Thyroid gland (tissue), 4 donors: ENCODE data around the gene RASAL3. TPM values are rescaled to one million over a fixed set of nuclear protein-coding genes. Genes with fewer than 3 reads are reported as not detected.

Experiments used
- DNase-seq, 2 donors: peaks; one replicate each; pipeline ENCODE4 v3.0.0-alpha.2; 2019
- H3K27ac ChIP-seq, 3 donors: fragments of 200-600 bp; sonication (generic); 1 replicate in 2 of 3; 2 replicates in 1 of 3; pipeline ENCODE4 v1.5.1; 2016 to 2019; ENCODE audit warnings: mild to moderate bottlenecking in 1 of 3, moderate library complexity in 1 of 3
- H3K27me3 ChIP-seq: fragments of 200-600 bp; sonication (generic); one replicate; pipeline ENCODE4 v1.5.1; 2019
- H3K36me3 ChIP-seq, 2 donors: fragments of 200-600 bp; sonication (generic); one replicate each; pipeline ENCODE4 v1.5.1; 2016 to 2019
- H3K4me1 ChIP-seq, 2 donors: fragments of 200-600 bp; sonication (generic); one replicate each; pipeline ENCODE4 v1.5.1; 2017 to 2019
- H3K4me3 ChIP-seq, 3 donors: fragments of 200-600 bp; sonication (generic); replicated peaks in 1 of 3; 1 replicate in 2 of 3; 2 replicates in 1 of 3; pipeline ENCODE4 v1.5.1; 2016; ENCODE audit warnings: mild to moderate bottlenecking in 1 of 3
- H3K9me3 ChIP-seq: fragments of 200-600 bp; sonication (generic); one replicate; pipeline ENCODE4 v1.5.1; 2017
- POLR2A ChIP-seq, 2 donors: fragments of 450-650 bp; IDR thresholded peaks; one replicate each; pipeline ENCODE4 v1.6.1; 2017; ENCODE audit warnings: antibody characterized with exemption in 2 of 2, mild to moderate bottlenecking in 2 of 2, moderate library complexity in 1 of 2
- WGBS, 2 donors: methylation state at CpG; one replicate each; pipeline ENCODE4 v1.1.5; 2017; 5-methylcytosine and 5-hydroxymethylcytosine counted together
- intact Hi-C: fragments of 100-400 bp; cut with DNase I; formaldehyde crosslinking; loops from one replicate; pipeline ENCODE4 v1.15.1; 2023
- total RNA-seq, 4 donors: library from RNA; depleted of rRNA; stranded (reverse); fragments of >200 nt; gene quantifications; one replicate each; pipeline ENCODE4 v1.2.3, GENCODE V29; 2016
- TF ChIP-seq, protein P1 (sequence below), 6 experiments: fragments of 200-600 bp in 3 of 6; fragments of 450-650 bp in 3 of 6; sonication (generic) in 3 of 6; IDR thresholded peaks; one replicate each; pipeline ENCODE4 v1.5.1; 2016 to 2019; ENCODE audit warnings: antibody characterized with exemption in 6 of 6, mild to moderate bottlenecking in 2 of 6, inconsistent platforms in 1 of 6, moderate library complexity in 1 of 6

RASAL3 gene
- total RNA-seq: 1 to 10 TPM; 2.6 to 4.4 (median 3.7) TPM

DNA sequence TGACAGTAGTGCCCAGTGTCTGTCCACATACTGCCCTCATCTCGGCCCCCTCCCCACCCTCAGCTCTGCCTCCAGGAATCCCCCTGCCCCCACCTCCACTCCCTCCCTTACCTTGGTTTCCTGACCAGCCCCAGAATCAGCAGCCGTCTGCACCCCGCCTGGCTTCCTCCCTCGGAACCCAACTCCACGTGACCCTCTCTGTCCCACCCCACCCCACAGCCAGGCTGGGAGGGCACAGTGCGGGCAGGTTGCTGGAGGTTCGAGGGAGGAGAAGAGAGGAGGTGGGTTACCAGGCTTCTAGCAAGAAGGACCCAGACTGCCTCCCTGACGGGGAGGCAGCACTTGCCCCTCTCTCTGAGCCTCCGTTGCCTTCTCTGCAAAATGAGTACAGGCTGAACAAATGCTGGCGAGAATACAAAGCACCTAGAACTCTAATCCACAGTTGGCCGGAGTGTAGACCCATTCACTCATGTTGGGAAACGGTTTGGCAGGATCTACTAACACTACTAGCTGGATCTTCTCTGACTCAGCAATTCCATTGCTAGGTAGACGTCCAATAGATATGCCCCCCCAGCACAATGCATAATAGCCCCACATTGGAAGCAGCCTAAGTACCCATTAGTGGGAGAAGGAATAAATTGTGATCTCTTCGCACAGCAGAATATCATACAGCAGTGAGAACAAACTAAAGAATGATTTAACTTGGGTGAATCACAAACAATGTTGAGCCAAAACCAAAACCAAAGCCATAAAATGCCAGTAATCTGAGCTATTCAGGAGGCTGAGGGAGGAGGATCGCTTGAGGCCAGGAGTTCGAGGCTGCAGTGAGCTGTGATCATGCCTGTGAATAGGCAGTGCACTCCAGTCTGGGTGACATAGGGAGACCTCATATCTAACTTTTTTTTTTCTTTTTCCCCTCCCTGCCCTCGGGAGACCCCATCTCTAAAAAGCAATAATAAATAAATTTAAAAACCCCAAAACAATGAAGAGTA, at the start of gene RASAL3:
Gene RASAL3 (minus strand): TSS at position 151 of the 992 bp plus-strand sequence. CDS start 186 bp downstream, outside the sequence.
- Histone ChIP-seq H3K27me3 (peaks cover 7% of the 10 kb centered on the region), H3K4me3 (peak within 1 kb of the TSS in 1 of 3 donors; percentile 10), H3K9me3 (no peaks in the 10 kb centered on the region), H3K27ac (peak within 1 kb of the TSS in 2 of 3 donors; percentile 27 to 47), H3K36me3 (no peaks in the 10 kb centered on the region), H3K4me1 (peaks cover 0 to 5% of the 10 kb centered on the region in 2 donors)
- TF ChIP-seq, protein P1, sequence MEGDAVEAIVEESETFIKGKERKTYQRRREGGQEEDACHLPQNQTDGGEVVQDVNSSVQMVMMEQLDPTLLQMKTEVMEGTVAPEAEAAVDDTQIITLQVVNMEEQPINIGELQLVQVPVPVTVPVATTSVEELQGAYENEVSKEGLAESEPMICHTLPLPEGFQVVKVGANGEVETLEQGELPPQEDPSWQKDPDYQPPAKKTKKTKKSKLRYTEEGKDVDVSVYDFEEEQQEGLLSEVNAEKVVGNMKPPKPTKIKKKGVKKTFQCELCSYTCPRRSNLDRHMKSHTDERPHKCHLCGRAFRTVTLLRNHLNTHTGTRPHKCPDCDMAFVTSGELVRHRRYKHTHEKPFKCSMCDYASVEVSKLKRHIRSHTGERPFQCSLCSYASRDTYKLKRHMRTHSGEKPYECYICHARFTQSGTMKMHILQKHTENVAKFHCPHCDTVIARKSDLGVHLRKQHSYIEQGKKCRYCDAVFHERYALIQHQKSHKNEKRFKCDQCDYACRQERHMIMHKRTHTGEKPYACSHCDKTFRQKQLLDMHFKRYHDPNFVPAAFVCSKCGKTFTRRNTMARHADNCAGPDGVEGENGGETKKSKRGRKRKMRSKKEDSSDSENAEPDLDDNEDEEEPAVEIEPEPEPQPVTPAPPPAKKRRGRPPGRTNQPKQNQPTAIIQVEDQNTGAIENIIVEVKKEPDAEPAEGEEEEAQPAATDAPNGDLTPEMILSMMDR (IDR thresholded peaks at IDR 0.05): no peak
- no peak for TF ChIP-seq POLR2A (IDR thresholded peaks at IDR 0.05)
- 31 to 39% methylated on average over 17 of the region's 17 CpGs for WGBS, 2 donors
- no peak for DNase-seq
- intact Hi-C loops: no loop called here

DNA sequence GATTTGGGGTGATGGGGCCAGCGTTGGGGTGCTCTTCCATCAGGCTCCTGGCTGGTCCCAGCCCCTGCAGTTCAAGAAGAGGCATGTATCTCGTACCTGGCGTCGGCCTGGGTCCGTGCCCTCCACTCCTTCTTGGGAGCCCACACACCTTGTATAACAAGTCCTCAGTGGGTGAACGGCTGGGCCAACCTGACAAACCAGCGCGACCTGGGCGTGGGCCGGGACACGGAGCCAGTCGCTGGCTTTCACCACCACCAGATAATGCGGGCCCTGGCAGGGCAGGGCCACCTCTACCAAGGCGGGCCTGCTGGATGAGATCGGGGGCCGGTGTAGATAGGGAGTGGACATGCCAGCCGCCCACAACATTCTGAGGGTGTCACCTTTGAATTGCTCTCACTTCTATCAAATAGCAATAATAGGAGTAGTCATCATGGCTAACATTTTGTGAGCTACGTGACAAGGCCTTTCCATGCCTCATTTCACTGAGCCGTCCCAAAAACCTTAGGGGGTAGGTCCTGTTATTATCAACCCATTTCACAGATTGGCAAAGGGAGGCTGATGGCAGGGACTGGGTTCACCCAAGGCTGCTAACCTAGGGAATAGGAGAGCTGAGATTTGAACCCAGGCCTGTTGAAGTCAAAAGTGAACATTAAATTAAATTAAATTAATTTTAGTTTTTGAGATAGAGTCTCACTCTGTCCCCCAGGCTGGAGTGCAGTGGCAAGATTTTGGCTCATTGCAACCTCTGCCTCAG, 47.5 kb upstream of the RASAL3 start:
- Histone ChIP-seq H3K9me3 (no peaks in the 10 kb centered on the region), H3K36me3 (no peaks in the 10 kb centered on the region), H3K27me3 (no peaks in the 10 kb centered on the region), H3K4me3 (no peak overlapping the region), H3K27ac (no peak overlapping the region), H3K4me1 (peaks cover 0 to 6% of the 10 kb centered on the region in 2 donors)
- TF ChIP-seq POLR2A (IDR thresholded peaks at IDR 0.05): no peak
- TF ChIP-seq, protein P1 (IDR thresholded peaks at IDR 0.05): no peak
- 88 to 89% methylated on average over 15 of the region's 19 CpGs for WGBS, 2 donors
- intact Hi-C loops: no loop called here
- DNase-seq: no peak

DNA sequence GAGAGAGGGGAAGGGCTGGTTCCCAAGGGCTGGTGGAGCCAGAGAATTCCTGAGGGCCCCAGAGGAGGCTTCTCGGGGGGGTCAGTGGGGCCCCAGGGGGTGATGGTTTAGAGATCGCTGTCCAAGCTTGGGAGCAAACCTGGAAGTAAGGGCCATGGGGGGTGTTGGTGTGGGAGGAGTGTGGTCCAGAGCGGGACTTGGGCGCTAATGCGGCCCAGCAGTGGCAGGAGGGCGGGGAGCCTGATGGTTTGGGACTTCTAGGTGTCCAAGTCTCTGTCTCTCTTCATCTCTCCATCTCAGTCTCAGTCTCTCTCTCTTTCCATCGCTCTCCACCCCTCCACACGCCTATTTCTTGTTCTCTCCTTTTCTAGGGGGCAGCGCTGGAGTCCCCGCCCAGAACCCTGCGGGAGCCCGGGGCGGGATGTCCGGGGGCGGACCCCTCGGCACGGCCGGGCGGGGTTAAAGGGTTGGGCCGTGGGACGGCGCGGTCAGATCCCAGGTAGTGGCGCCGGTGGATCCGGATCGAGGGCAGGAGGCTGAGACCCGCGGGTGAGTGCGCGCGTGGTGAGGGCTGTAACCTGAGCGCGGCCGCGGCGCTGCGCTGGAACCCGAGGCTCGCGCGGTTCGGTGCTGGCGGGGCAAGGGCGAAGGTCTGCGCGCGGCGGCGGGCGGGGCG, 43.8 kb upstream of the RASAL3 start, which contains the start of gene CYP4F22:
Gene CYP4F22 (plus strand): TSS at position 491 of the 676 bp plus-strand sequence. CDS start 16,812 bp downstream, outside the sequence.
- WGBS, 2 donors: 6 to 8% methylated on average over 27 to 38 of the region's 52 CpGs
- H3K4me1 ChIP-seq: peaks cover 0 to 6% of the 10 kb centered on the region in 2 donors
- H3K36me3 ChIP-seq: no peaks in the 10 kb centered on the region
- TF ChIP-seq, protein P1 (IDR thresholded peaks at IDR 0.05): no peak
- no peak for TF ChIP-seq POLR2A (IDR thresholded peaks at IDR 0.05)
- intact Hi-C loops: no loop called here
- DNase-seq: no peak
- H3K4me3 ChIP-seq: no peak within 1 kb of the TSS
- H3K27ac ChIP-seq: no peak within 1 kb of the TSS
- no peaks in the 10 kb centered on the region for H3K9me3 ChIP-seq
- no peaks in the 10 kb centered on the region for H3K27me3 ChIP-seq

DNA sequence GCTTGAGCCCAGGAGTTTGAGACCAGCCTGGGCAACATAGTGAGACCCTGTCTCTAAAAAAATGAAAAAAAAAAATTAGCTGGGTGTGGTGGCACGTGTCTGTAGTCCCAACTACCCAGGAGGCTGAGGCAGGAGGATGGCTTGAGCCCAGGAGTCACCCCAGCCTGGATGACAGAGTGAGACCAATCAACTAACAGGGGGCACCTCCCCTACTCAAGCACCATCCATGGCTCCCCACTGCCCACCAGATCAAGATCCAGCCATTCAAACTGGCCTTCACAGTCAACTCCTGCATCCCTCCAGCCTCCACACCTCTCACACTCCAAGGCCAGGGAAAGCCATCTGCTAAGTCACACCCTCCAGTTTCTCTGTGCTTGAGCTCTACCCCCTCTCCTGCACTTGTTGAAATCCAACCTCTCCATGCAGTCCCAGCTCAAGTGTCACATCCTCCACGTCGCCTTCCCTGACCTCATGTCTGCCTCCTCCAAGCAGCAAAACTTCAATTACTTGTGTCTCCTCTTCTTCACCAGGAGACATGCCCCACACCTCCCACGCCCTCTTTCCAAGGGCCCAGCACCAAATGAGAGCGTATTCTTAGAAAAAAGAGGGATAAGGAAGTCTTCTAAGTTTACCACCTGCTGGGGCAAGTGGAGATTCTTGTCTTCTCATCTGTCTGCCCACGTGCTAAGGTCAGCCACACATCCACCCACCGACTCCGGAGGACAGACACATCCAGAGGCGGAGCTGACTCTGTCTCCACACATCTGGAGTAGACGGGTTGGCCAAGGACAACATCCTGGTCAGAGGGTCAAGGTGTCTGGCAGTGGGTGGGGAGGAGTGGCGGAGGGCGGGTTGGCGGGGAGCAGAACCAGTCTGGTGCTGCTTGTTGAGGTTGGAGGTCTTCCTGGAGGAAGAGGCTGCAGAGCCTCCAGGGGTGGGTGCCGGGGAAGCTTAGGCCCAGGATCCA, 43.0 kb upstream of the RASAL3 start:
- Histone ChIP-seq H3K27me3 (no peaks in the 10 kb centered on the region), H3K36me3 (no peaks in the 10 kb centered on the region), H3K27ac (no peak overlapping the region), H3K9me3 (no peaks in the 10 kb centered on the region), H3K4me1 (peaks cover 0 to 6% of the 10 kb centered on the region in 2 donors), H3K4me3 (no peak overlapping the region)
- no peak for DNase-seq
- 64% methylated on average over 14 of the region's 14 CpGs for WGBS, 2 donors
- intact Hi-C loops: no loop called here
- TF ChIP-seq POLR2A (IDR thresholded peaks at IDR 0.05): no peak
- TF ChIP-seq, protein P1 (IDR thresholded peaks at IDR 0.05): no peak
